Ascending aorta (tissue), 2 donors: ENCODE data around the gene SF3B2. TPM values are rescaled to one million over a fixed set of nuclear protein-coding genes. Genes with fewer than 3 reads are reported as not detected.
A peak's percentile ranks its signal among the peaks of the same experiment; 100 is the strongest.

ENCODE experiments used
- DNase-seq, 2 donors: peaks; one replicate each; pipeline ENCODE4 v3.0.0-alpha.2; 2019; ENCODE audit warnings: low spot score in 2 of 2
- H3K27ac ChIP-seq, 2 donors: fragments of 200-600 bp; sonication (generic); one replicate each; pipeline ENCODE4 v1.5.1; 2016 to 2017; ENCODE audit warnings: mild to moderate bottlenecking in 1 of 2
- H3K27me3 ChIP-seq: fragments of 200-600 bp; sonication (generic); one replicate; pipeline ENCODE4 v1.5.1; 2017
- H3K36me3 ChIP-seq, 2 donors: fragments of 200-600 bp; sonication (generic); one replicate each; pipeline ENCODE4 v1.5.1; 2016
- H3K4me1 ChIP-seq, 2 donors: fragments of 200-600 bp; sonication (generic); one replicate each; pipeline ENCODE4 v1.5.1; 2016 to 2017; ENCODE audit warnings: mild to moderate bottlenecking in 1 of 2
- H3K4me3 ChIP-seq, 2 donors: fragments of 200-600 bp; sonication (generic); one replicate each; pipeline ENCODE4 v1.5.1; 2016 to 2017; ENCODE audit warnings: mild to moderate bottlenecking in 1 of 2
- H3K9me3 ChIP-seq, 2 donors: fragments of 200-600 bp; sonication (generic); one replicate each; pipeline ENCODE4 v1.5.1; 2016
- CTCF ChIP-seq, 3 experiments: fragments of 200-600 bp in 2 of 3; fragments of 450-650 bp in 1 of 3; sonication (generic) in 2 of 3; IDR thresholded peaks; one replicate each; pipeline ENCODE4 v1.5.1; 2016 to 2019; ENCODE audit warnings: antibody characterized with exemption in 3 of 3, mild to moderate bottlenecking in 1 of 3, moderate library complexity in 1 of 3
- intact Hi-C: fragments of 100-400 bp; cut with DNase I; formaldehyde crosslinking; loops from one replicate; pipeline ENCODE4 v1.15.1; 2023
- total RNA-seq: library from RNA; depleted of rRNA; stranded (reverse); fragments of >200 nt; gene quantifications from one replicate; pipeline ENCODE4 v1.1.0, GENCODE V29; 2016

The SF3B2 gene
- total RNA-seq, 1 donor from 2014 or later, result 128 TPM

DNA sequence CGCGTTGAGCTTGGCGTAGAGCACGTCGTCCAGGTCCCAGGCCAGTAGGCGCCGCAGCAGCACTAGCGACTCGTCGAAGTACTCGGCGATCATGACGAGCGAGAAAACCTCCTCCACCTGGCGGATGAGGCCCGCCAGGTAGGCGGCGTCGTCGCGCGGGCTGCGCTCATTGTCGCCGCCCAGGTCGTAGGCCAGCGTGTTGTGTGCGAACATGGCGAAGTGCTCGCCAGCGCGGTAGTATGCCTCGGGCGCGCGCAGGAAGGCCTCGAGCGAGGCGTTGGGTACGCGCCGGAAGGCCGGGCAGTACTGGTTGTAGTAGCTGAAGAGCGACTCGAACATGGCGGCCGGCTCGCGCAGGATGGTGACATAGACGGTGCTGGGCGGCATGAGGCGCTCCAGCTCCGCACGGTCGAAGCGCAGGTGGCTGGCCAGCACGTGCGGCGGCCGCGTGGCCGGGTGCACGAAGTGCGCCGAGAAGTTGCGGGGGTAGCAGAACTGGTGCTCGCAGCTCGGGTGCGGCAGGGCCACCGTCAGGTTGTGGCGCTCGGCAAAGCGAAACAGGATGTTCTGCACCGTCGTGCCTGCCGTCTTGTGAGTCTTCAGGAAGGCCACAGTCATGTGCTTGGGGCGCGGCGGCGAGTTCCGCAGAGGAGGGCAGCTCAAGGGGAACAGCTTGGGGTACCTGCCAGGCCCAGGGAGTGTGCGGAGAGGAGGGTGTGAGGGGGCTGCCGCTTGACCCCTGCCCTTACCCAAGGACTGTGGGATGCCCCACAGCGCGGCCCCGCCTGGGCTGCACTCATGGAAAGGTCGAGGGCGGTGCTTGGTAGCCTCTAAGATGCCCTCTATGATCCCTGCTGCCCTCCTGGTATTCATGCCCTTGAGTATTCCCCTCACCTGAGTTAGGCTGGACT, 8.9 kb upstream of the SF3B2 start:
- H3K36me3 ChIP-seq, result no peaks in the 10 kb centered on the region
- intact Hi-C loops, result no loop called here
- H3K4me1 ChIP-seq, result no peaks in the 10 kb centered on the region
- H3K27ac ChIP-seq, result no peak overlapping the region
- TF ChIP-seq CTCF (IDR thresholded peaks at IDR 0.05), result no peak
- DNase-seq, result no peak
- H3K4me3 ChIP-seq, result no peak overlapping the region
- H3K27me3 ChIP-seq, result no peaks in the 10 kb centered on the region
- no peaks in the 10 kb centered on the region for H3K9me3 ChIP-seq

- Histone ChIP-seq H3K4me1 (peaks cover 0 to 4% of the 10 kb centered on the region in 2 donors), H3K4me3 (no peak overlapping the region), H3K27ac (no peak overlapping the region), H3K36me3 (no peaks in the 10 kb centered on the region), H3K9me3 (no peaks in the 10 kb centered on the region), H3K27me3 (no peaks in the 10 kb centered on the region)
- no peak for TF ChIP-seq CTCF (IDR thresholded peaks at IDR 0.05)
- intact Hi-C loops, result no loop called here
- no peak for DNase-seq
These were observed 7.4 kb upstream of the SF3B2 start for GRCh38 chr11:66044757-66045156.

DNA sequence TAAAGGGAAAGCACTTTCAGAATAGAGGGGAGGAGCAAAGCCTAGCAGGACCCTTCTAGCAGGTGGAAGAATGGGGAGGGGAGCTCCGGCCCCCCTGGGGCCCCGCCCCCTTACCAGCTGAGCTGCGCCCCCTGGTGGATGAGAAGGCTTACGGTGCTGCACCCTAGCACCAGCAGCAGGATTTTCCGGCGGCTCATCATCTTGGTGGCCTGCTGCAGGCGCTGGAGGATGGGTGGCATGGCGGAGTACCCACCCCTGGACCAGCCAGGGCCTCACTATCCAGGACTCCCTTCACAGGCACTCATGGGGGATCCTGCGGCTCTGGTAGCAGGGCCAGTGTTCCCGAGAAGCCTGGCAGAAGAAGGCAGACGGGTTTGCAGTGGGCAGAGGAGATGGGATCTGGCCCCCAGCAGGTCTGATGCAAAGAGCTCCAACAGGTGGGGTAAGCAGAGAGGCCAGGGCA, 7.0 kb upstream of the SF3B2 start:
- Histone ChIP-seq H3K36me3 (no peaks in the 10 kb centered on the region), H3K4me3 (no peak overlapping the region), H3K27me3 (no peaks in the 10 kb centered on the region), H3K9me3 (no peaks in the 10 kb centered on the region), H3K4me1 (peaks cover 0 to 4% of the 10 kb centered on the region in 2 donors), H3K27ac (no peak overlapping the region)
- intact Hi-C loops, result no loop called here
- TF ChIP-seq CTCF (IDR thresholded peaks at IDR 0.05), result peak; percentile 81 to 91 (median 86)
- peak in 1 of 2 donors; percentile 82 for DNase-seq

- Histone ChIP-seq H3K27ac (no peak overlapping the region), H3K36me3 (no peaks in the 10 kb centered on the region), H3K4me1 (peaks cover 0 to 9% of the 10 kb centered on the region in 2 donors), H3K4me3 (no peak overlapping the region), H3K27me3 (no peaks in the 10 kb centered on the region), H3K9me3 (no peaks in the 10 kb centered on the region)
- no peak for TF ChIP-seq CTCF (IDR thresholded peaks at IDR 0.05)
- no peak for DNase-seq
- intact Hi-C loops, result no loop called here
These were observed 5.3 kb upstream of the SF3B2 start for GRCh38 chr11:66046901-66047300.

DNA sequence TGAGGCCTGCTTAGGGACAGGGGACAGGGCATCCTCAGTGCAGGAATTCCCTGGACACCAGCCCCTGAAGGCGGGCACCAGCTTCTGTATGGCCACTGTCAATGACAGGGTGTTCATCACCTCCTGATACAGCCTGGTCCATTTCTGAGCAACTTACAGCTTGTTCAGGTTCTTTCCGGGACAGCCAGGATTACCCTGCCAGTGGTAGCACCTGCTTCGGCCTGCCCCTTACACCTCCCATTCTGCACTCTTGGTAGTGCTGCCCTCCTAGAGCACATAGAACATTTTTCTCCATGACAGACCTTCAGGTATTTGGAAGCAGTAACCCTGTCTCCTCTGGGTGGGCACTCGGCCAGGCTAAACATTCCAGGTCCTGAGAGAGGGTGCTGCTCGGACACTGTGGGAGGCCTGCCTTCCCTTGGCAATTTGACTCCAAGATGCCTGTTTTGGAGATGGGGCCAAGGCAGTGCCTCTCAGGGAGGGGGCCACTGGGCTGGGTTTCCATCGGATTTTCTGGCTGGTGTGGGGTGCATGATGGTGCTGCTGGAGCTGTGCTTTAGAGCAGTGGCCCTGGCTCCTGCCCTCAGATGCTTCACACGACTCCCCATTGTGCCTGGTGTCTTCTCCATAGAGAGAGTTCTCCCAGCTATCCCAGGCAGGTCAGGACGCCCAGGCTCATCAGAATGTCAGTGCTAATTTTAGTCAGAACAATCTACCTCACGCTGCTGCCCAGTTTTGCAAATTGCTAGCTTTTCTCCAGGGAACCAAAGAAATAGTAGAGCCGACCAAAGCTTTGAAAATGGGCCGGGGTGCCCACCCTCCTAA, 4.4 kb upstream of the SF3B2 start:
- Histone ChIP-seq H3K36me3 (no peaks in the 10 kb centered on the region), H3K4me3 (no peak overlapping the region), H3K27me3 (no peaks in the 10 kb centered on the region), H3K4me1 (peaks cover 0 to 11% of the 10 kb centered on the region in 2 donors), H3K27ac (no peak overlapping the region), H3K9me3 (no peaks in the 10 kb centered on the region)
- DNase-seq, result no peak
- intact Hi-C loops, result no loop called here
- no peak for TF ChIP-seq CTCF (IDR thresholded peaks at IDR 0.05)
